K562 (cell line): Measurements from ENCODE around the gene TRPC4AP. TPM values are rescaled to one million over a fixed set of nuclear protein-coding genes. Genes with fewer than 3 reads are reported as not detected.

Experiments used
- ETV6 ChIP-seq, 3 experiments: fragments of 150-350 bp in 1 of 3; sonication (generic) in 1 of 3; formaldehyde crosslinking in 1 of 3; IDR thresholded peaks; 2 replicates each; pipeline versions ENCODE4 v1.6.1 to v1.8.0; 2014 to 2022; ENCODE audit warnings: borderline replicate concordance in 2 of 3, low read depth in 2 of 3, antibody characterized with exemption in 1 of 3, low read length in 1 of 3, mild to moderate bottlenecking in 1 of 3, missing genetic modification reagents in 1 of 3
- FOXK2 ChIP-seq, 2 experiments: fragments of 450-650 bp; IDR thresholded peaks in 1 of 2; conservative IDR thresholded peaks in 1 of 2; 2 replicates each; pipeline ENCODE4 v1.6.1; 2016; ENCODE audit warnings: low read depth in 2 of 2, mild to moderate bottlenecking in 1 of 2
- GATAD2B ChIP-seq: fragments of 450-650 bp; IDR thresholded peaks from 2 replicates; pipeline ENCODE4 v1.6.1; 2017; ENCODE audit warnings: mild to moderate bottlenecking, borderline replicate concordance
- ILK ChIP-seq: fragments of 450-650 bp; IDR thresholded peaks from 2 replicates; pipeline ENCODE4 v1.6.1; 2016; ENCODE audit warnings: missing genetic modification characterization, low read depth, mild to moderate bottlenecking, missing compliant biosample characterization, moderate library complexity, borderline replicate concordance
- LEF1 ChIP-seq: fragments of 450-650 bp; IDR thresholded peaks from 2 replicates; pipeline ENCODE4 v1.6.1; 2016; ENCODE audit warnings: mild to moderate bottlenecking
- MTA1 ChIP-seq: fragments of 450-650 bp; IDR thresholded peaks from 2 replicates; pipeline ENCODE4 v1.6.1; 2017; ENCODE audit warnings: borderline replicate concordance
- MYNN ChIP-seq, 2 experiments: sonication (generic); formaldehyde crosslinking in 1 of 2; IDR thresholded peaks; 2 replicates each; pipeline versions ENCODE4 v1.5.0 to v1.6.1; 2016 to 2020; ENCODE audit warnings: antibody characterized with exemption in 1 of 2, missing genetic modification reagents in 1 of 2
- PHF21A ChIP-seq: fragments of 450-650 bp; IDR thresholded peaks from 2 replicates; pipeline ENCODE4 v1.6.1; 2017; ENCODE audit warnings: low read depth, borderline replicate concordance
- PTRF ChIP-seq: fragments of 450-650 bp; IDR thresholded peaks from 2 replicates; pipeline ENCODE4 v1.6.1; 2016; ENCODE audit warnings: mild to moderate bottlenecking, missing genetic modification characterization, missing compliant biosample characterization
- TAF1 ChIP-seq: IDR thresholded peaks from 2 replicates; pipeline ENCODE4 v1.6.1; 2011; ENCODE audit warnings: mild to moderate bottlenecking, low read length, moderate library complexity; ENCODE audit not compliant: insufficient read depth, control insufficient read depth, severe bottlenecking; ENCODE audit errors: extremely low read depth
- TAF15 ChIP-seq: fragments of 200-400 bp; formaldehyde crosslinking; IDR thresholded peaks from 2 replicates; pipeline ENCODE4 v1.6.1; 2017; ENCODE audit warnings: mild to moderate bottlenecking, low read depth, low read length, moderate library complexity
- ZNF77 ChIP-seq: fragments of 250-450 bp; sonication (Bioruptor Pico); IDR thresholded peaks from 2 replicates; pipeline ENCODE4 v1.5.0; 2020
- polyA plus RNA-seq, 8 experiments: library from polyadenylated mRNA; depleted of rRNA in 4 of 8; stranded (reverse) in 5 of 8; unstranded in 3 of 8; fragments of >200 nt; fragmentation: Nextera tagmentation in 2 of 8; fragmentation: Illumina TruSeq in 1 of 8; extraction: Ambion mirVana in 2 of 8; extraction: Trizol in 1 of 8; gene quantifications; 2 replicates each; pipeline versions ENCODE4 v1.2.1 to v1.2.3, GENCODE V29; 2011 to 2014; ENCODE audit warnings: inconsistent platforms in 1 of 8, missing spikeins in 1 of 8
- total RNA-seq, 7 experiments: library from RNA; depleted of rRNA in 6 of 7; stranded (reverse); fragments of >200 nt in 6 of 7; fragmentation: Illumina TruSeq in 2 of 7; extraction: Trizol in 2 of 7; gene quantifications; 2 replicates each; pipeline versions ENCODE4 v1.2.1 to v1.2.3, GENCODE V29; 2011 to 2021; ENCODE audit warnings: low replicate concordance in 1 of 7
- TF ChIP-seq, protein P1 (sequence below), 3 experiments: fragments of 200-800 bp in 1 of 3; sonication (Bioruptor generic) in 1 of 3; sonication (generic) in 1 of 3; formaldehyde crosslinking in 1 of 3; IDR thresholded peaks; 2 replicates each; pipeline versions ENCODE4 v1.6.1 to v1.8.0; 2016 to 2022; ENCODE audit warnings: mild to moderate bottlenecking in 2 of 3, missing compliant biosample characterization in 2 of 3, missing genetic modification characterization in 2 of 3, missing genetic modification reagents in 1 of 3
- TF ChIP-seq, protein P2 (sequence below): fragments of 450-650 bp; IDR thresholded peaks from 2 replicates; pipeline ENCODE4 v1.6.1; 2016; ENCODE audit warnings: low read depth
- TF ChIP-seq, protein P3 (sequence below): fragments of 250-450 bp; sonication (Bioruptor Pico); IDR thresholded peaks from 2 replicates; pipeline ENCODE4 v1.8.0; 2021; ENCODE audit warnings: moderate library complexity, mild to moderate bottlenecking, inconsistent platforms

Gene TRPC4AP
- total and polyA plus RNA-seq, 9 of the 15 experiments (the other 6 are each of a cell fraction or from before 2014, with no cell fraction given) = 2.3 to 70.3 (median 33.3) TPM

DNA sequence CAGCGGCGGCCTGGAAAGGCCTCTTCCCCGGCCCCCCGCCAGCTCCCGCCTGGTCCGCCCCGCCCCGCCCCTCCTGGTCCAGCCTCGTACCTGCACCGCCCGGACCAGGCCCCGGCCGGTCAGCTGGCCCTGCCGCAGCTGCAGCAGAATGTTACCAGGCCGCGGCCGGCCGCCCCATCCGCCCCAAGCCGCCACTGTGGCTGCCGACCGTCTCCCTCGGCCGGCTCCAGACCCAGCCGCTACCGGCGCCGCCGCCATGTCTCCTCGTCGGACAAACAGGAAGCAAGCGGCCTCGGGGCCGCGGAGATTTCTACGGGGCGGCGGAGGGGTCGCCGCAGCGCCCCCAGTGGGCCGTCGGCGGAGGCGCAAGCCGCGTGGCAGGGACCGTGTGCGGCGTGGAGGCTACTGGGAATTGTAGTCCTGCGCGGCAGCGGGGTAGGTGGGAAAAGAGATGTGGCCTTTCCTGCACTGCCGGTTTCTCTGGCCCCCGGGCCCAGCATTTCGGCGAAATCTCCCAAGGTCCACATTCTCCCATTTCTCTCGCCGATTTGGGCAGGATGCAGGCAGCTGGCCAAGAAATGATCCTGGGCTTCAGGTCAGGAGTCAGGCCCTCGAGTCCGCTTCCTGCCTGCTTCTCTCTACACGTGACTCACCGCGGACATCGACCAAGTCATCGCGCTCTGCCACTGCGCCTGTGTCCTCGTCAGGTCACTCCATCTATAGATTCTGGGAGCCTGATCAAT is at the start of gene TRPC4AP (continued):
- TF ChIP-seq PHF21A (no peak), PTRF (tag) (peak; percentile 36; the same call in 1 of the 2 replicates), TAF1 (peak; percentile 95), MTA1 (peak; percentile 13; the same call in 1 of the 2 replicates), ZNF77 (CRISPR knock-in tag) (no peak), GATAD2B (0 out of 2 replicates have a peak, but pooled peaks have one; percentile 49), LEF1 (no peak), ILK (tag) (no peak), FOXK2 (conservative IDR thresholded peaks at IDR 0.05 in 1 of 2, IDR thresholded peaks at IDR 0.05 in 1 of 2; ENCODE audit: low read depth in 2 of 2) (no peak; a peak in 1 of 4 replicates), TAF15 (no peak), MYNN (IDR thresholded peaks at IDR 0.05) (no peak), MYNN (CRISPR knock-in tag; IDR thresholded peaks at IDR 0.05) (no peak), ETV6 (IDR thresholded peaks at IDR 0.05; ENCODE audit: borderline replicate concordance in 1 of 2, low read depth in 2 of 2, low read length in 1 of 2) (no peak), ETV6 (CRISPR knock-in tag; IDR thresholded peaks at IDR 0.05; ENCODE audit: borderline replicate concordance) (peak; percentile 87; the same call in 1 of the 2 replicates)
- TF ChIP-seq, protein P1, sequence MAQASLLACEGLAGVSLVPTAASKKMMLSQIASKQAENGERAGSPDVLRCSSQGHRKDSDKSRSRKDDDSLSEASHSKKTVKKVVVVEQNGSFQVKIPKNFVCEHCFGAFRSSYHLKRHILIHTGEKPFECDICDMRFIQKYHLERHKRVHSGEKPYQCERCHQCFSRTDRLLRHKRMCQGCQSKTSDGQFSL (CRISPR knock-in tag; IDR thresholded peaks at IDR 0.05) = no peak
- TF ChIP-seq, protein P1 (tag; IDR thresholded peaks at IDR 0.05) = peak in 1 of 2 experiments; percentile 57; a peak in 1 of 4 replicates
- TF ChIP-seq, protein P2, sequence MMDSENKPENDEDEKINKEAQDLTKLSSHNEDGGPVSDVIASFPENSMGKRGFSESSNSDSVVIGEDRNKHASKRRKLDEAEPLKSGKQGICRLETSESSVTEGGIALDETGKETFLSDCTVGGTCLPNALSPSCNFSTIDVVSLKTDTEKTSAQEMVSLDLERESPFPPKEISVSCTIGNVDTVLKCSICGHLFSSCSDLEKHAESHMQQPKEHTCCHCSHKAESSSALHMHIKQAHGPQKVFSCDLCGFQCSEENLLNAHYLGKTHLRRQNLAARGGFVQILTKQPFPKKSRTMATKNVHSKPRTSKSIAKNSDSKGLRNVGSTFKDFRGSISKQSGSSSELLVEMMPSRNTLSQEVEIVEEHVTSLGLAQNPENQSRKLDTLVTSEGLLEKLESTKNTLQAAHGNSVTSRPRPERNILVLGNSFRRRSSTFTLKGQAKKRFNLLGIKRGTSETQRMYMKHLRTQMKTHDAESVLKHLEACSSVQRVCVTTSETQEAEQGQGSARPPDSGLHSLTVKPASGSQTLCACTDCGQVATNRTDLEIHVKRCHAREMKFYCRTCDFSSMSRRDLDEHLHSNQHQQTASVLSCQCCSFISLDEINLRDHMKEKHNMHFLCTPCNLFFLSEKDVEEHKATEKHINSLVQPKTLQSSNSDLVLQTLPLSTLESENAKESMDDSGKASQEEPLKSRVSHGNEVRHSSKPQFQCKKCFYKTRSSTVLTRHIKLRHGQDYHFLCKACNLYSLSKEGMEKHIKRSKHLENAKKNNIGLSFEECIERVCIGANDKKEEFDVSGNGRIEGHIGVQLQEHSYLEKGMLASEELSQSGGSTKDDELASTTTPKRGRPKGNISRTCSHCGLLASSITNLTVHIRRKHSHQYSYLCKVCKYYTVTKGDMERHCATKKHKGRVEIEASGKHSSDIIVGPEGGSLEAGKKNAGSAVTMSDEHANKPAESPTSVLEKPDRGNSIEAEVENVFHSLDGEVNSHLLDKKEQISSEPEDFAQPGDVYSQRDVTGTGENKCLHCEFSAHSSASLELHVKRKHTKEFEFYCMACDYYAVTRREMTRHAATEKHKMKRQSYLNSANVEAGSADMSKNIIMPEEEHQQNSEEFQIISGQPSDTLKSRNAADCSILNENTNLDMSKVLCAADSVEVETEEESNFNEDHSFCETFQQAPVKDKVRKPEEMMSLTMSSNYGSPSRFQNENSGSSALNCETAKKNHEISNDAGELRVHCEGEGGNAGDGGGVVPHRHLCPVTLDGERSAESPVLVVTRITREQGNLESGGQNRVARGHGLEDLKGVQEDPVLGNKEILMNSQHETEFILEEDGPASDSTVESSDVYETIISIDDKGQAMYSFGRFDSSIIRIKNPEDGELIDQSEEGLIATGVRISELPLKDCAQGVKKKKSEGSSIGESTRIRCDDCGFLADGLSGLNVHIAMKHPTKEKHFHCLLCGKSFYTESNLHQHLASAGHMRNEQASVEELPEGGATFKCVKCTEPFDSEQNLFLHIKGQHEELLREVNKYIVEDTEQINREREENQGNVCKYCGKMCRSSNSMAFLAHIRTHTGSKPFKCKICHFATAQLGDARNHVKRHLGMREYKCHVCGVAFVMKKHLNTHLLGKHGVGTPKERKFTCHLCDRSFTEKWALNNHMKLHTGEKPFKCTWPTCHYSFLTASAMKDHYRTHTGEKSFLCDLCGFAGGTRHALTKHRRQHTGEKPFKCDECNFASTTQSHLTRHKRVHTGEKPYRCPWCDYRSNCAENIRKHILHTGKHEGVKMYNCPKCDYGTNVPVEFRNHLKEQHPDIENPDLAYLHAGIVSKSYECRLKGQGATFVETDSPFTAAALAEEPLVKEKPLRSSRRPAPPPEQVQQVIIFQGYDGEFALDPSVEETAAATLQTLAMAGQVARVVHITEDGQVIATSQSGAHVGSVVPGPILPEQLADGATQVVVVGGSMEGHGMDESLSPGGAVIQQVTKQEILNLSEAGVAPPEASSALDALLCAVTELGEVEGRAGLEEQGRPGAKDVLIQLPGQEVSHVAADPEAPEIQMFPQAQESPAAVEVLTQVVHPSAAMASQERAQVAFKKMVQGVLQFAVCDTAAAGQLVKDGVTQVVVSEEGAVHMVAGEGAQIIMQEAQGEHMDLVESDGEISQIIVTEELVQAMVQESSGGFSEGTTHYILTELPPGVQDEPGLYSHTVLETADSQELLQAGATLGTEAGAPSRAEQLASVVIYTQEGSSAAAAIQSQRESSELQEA = peak; percentile 92
- TF ChIP-seq, protein P3, sequence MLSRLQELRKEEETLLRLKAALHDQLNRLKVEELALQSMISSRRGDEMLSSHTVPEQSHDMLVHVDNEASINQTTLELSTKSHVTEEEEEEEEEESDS (CRISPR knock-in tag) = no peak
